Astrocyte of the spinal cord (primary cell): Measurements from ENCODE around the gene RNPEPL1.

Experiments
- DNase-seq: peaks from one replicate; pipeline ENCODE4 v3.0.0; 2011; ENCODE audit warnings: low read depth, low spot score
- H3K4me3 ChIP-seq: 2 replicates; pipeline ENCODE4 v1.5.1; 2011; ENCODE audit warnings: low read depth, mild to moderate bottlenecking, low read length, moderate library complexity
- in situ Hi-C: cut with HindIII; loops from 2 replicates; pipeline ENCODE4 v1.10.0; 2017; ENCODE audit warnings: low sequenced_read_pairs
- TF ChIP-seq, protein P1 (sequence below): IDR thresholded peaks from 2 replicates; pipeline ENCODE4 v1.5.1; 2012; ENCODE audit warnings: low read depth, mild to moderate bottlenecking, low read length, inconsistent platforms

RNPEPL1 gene

DNA sequence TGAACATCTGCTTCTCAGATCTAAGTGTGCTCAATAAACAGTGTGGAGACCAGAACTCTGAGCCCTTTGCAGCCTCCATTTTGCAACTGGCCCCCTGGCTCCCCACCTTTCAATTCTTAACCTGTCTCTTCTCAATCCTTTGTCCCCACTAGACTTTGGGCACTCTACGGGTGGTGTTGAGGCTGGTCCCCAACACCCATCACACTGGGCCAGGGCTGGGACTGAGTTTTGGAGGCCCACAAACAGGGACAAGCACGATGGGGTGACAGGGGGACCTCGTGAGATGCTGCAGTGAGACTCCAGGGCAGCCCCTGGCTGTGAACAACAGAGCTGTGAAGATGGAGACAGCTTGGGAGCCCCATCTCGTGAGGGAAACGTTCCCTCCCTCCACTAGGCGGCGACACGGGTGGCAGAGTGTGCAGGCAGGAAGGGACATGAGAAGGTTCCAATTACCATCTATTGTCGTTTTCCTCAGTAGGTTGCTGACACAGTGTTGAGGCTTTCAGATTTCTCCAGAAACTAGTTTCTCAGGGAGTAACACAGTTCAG is 11.7 kb upstream of the RNPEPL1 start:
- H3K4me3 ChIP-seq = no peak overlapping the region
- in situ Hi-C loops = no loop called here
- no peak for DNase-seq
- TF ChIP-seq, protein P1, sequence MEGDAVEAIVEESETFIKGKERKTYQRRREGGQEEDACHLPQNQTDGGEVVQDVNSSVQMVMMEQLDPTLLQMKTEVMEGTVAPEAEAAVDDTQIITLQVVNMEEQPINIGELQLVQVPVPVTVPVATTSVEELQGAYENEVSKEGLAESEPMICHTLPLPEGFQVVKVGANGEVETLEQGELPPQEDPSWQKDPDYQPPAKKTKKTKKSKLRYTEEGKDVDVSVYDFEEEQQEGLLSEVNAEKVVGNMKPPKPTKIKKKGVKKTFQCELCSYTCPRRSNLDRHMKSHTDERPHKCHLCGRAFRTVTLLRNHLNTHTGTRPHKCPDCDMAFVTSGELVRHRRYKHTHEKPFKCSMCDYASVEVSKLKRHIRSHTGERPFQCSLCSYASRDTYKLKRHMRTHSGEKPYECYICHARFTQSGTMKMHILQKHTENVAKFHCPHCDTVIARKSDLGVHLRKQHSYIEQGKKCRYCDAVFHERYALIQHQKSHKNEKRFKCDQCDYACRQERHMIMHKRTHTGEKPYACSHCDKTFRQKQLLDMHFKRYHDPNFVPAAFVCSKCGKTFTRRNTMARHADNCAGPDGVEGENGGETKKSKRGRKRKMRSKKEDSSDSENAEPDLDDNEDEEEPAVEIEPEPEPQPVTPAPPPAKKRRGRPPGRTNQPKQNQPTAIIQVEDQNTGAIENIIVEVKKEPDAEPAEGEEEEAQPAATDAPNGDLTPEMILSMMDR = peak; percentile 67

DNA sequence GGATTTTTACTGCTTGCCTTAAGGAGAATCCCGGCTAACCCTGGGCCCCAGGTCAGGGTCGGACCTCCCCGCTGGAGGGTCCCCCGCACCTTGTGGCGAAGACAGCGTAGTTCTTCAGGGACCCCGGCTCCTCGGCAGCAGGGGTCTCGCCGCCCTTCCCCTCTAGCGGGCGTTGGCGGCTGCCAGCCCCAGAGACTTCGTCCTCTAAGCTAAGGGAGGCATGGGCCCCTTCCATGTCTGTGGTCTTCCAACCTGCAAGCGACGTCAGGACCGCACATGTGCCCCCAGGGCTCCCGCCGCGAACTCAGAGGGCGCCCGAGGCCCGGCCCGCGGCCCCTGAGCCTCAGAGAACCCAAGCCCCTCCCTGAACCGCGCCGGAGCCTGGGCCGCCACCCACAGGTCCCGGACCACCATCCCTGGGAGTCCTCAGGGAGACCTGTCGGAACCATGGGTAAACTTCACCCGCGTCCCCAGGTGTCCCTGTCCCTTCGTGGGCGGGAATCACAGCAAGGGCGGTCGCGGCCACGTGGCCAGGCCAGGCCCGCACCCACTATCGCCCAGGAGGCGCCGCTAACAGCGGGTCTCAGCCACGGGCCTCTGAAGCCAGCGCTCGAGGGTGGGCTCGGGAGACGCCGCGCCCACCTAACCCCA is 11.1 kb upstream of the RNPEPL1 start:
- H3K4me3 ChIP-seq = peak overlapping the region; percentile 40
- in situ Hi-C loops = no loop called here
- no peak for DNase-seq
- TF ChIP-seq, protein P1 = no peak

DNA sequence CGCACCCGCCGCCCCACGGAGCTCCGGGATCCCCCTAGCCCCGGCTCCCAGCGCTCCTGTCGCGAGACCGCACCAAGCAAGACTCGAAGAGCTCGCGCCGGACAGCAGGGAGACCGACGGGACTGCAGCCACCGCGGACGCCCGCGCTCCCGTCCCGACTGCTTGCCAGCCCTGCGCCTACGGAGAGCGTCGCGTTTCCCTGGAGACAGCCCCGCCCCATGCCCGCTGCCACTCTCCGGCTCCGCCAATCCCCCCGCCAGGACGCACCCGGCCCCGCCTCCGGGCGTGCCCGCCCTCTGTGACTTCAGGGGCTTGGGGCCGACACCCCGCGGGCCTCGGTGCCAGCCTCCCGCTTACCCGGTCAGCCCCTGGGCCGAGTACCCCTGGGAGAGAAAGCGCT is 10.5 kb upstream of the RNPEPL1 start, which contains the start of gene ANKMY1:
Gene ANKMY1 (minus strand): TSS at position 181 of the 400 bp plus-strand sequence. CDS start 653 bp downstream, outside the sequence.
- in situ Hi-C loops = no loop called here
- TF ChIP-seq, protein P1 = no peak
- DNase-seq = peak; percentile 64
- peak within 1 kb of the TSS; percentile 40 for H3K4me3 ChIP-seq

DNA sequence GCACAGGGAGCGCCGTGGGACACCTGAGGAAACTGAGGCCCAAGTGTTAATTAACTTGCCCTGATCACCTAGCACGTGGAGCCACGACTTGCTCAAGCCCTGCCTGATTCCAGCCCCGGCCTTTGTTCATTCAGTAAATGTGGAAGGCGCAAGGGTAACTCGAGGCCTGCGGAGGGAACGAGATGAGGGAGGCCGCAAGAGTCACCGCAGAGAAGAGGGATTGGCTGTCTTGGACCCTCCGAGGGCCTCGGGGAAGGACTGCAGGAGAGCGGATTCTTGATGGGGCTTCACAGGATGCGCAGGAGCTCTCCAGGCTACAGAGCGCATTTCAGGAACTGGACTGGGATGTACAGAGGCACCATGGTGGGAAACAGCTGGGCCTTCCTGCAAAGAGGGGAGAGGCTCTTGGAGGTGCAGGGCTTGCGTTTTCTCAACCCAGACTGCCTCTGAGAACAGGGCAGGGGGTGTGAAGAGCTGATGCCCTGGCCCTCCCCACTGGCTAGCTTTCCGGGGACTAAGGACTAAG is 10.0 kb upstream of the RNPEPL1 start:
- TF ChIP-seq, protein P1 = no peak
- in situ Hi-C loops = no loop called here
- peak overlapping the region; percentile 20 for H3K4me3 ChIP-seq
- DNase-seq = no peak

DNA sequence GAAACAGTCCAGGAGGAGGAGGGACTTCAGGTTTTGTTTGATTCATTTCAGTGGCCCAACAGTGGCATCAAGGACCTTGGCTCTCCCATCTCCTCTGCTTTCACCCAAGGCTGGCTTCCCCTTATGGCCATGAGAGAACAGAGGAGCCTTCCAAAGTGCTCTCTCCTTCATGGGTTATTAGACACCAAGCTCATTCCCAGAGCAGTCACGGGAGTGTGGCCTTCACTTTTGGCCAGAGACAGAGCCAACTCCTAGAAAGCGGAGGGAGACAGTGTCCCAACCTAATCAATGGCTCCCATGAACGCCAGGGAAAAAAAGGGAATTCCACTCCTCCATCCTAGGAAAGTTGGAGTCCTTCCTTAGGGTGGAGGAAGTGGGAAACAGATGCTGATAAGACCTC is 9.0 kb upstream of the RNPEPL1 start:
- no peak for DNase-seq
- TF ChIP-seq, protein P1 = no peak
- H3K4me3 ChIP-seq = no peak overlapping the region
- in situ Hi-C loops = no loop called here

DNA sequence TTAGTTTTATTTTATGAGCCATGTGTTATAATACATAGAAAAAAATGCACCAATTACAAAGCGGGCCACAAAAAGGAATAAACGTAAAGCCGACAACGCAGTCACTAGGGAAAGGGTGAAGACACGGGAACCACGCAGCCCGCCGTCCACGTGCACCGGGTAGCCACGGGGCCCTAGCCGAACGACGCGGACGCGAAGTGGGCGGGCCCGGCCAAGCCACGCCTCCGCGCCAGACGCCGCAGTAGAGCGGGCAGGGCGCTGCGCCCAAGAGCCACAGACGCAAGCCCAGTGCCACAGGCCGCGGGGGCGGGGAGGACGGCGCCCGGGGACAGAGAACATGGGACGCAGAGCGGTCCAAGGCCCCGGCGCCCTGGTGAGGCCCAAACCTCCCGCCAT is 8.2 kb upstream of the RNPEPL1 start, which contains the start of gene DUSP28:
Gene DUSP28 (plus strand): TSS at position 274 of the 396 bp plus-strand sequence. CDS start 328 bp downstream, outside the sequence.
- H3K4me3 ChIP-seq = peak within 1 kb of the TSS; percentile 60
- TF ChIP-seq, protein P1 = no peak
- DNase-seq = peak; percentile 85
- in situ Hi-C loops = no loop called here
